Muscle layer of duodenum (tissue), 2 donors: ENCODE measurements around the gene TGM6.

Experiments used
- H3K27ac ChIP-seq: one replicate; pipeline ENCODE4 v1.7.0; 2013; ENCODE audit warnings: mild to moderate bottlenecking, low read length
- H3K27me3 ChIP-seq: one replicate; pipeline ENCODE4 v1.7.0; 2013; ENCODE audit warnings: low read depth, mild to moderate bottlenecking, control low read depth, low read length
- H3K36me3 ChIP-seq, 2 donors: one replicate each; pipeline ENCODE4 v1.7.0; 2013; ENCODE audit warnings: low read length in 2 of 2, control low read depth in 1 of 2, mild to moderate bottlenecking in 1 of 2; ENCODE audit not compliant: insufficient read depth in 2 of 2, control insufficient read depth in 1 of 2
- H3K4me1 ChIP-seq, 2 donors: one replicate each; pipeline ENCODE4 v1.7.0; 2013; ENCODE audit warnings: low read length in 2 of 2, mild to moderate bottlenecking in 2 of 2, control low read depth in 1 of 2, moderate library complexity in 1 of 2; ENCODE audit not compliant: insufficient read depth in 2 of 2, control insufficient read depth in 1 of 2
- H3K4me3 ChIP-seq, 2 donors: one replicate each; pipeline ENCODE4 v1.7.0; 2013; ENCODE audit warnings: low read length in 2 of 2, low read depth in 1 of 2, mild to moderate bottlenecking in 1 of 2
- H3K9me3 ChIP-seq, 2 donors: one replicate each; pipeline ENCODE4 v1.7.0; 2013; ENCODE audit warnings: low read length in 2 of 2, control low read depth in 1 of 2, mild to moderate bottlenecking in 1 of 2; ENCODE audit not compliant: control insufficient read depth in 1 of 2
- donor health status: healthy.

The TGM6 gene

GRCh38 chr20:2473516-2473915 lies 92.8 kb downstream of the TGM6 start:
- Histone ChIP-seq H3K27me3 (no peaks in the 10 kb centered on the region), H3K36me3 (no peaks in the 10 kb centered on the region), H3K4me3 (no peak overlapping the region), H3K9me3 (no peaks in the 10 kb centered on the region), H3K27ac (no peak overlapping the region), H3K4me1 (peaks cover 0 to 11% of the 10 kb centered on the region in 2 donors)

DNA sequence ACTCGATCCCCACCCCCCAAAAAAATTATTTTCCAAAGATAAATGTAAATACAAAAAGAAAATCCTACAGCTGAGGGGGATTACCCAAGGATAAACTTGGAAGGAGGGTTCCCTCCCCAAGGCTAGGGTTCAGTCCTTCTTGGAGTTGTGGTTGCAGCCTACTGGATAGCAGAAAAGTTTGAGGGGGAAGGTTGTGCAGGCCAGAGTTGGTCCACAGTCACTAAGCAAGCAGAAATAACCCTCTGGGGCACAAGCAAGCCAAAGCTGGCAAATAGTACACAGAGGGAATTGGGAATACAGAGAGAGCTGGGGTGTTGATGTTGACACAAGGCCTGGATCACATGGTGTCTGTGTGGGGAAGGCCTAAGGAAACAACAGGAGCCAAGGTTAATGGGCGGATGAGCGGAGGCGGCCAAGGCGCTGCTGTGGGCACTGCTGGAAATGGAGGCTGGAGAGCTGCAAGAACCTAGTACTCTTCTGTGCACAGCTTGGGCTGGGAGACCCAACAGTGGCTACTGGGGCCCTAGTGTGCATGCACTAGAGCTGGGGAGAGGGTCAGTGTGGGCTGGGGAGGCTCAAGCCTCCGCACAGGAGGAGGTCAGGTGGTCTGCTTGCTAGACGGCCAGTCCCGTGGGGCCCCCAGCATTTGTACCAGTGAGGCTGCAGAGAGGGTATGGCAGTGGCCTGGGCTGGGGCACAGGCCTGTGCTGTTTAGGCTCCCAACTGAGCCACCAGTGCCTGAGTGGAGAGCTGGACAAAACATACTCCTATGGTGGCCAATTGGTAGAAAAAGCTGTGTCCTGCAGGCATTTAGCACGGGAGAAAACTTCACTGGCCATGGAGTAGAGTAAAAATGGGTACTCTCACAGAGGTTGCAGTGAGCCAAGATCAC lies 95.4 kb downstream of the TGM6 start:
- no peak overlapping the region for H3K4me3 ChIP-seq
- no peaks in the 10 kb centered on the region for H3K4me1 ChIP-seq
- H3K27ac ChIP-seq, result no peak overlapping the region
- H3K27me3 ChIP-seq, result no peaks in the 10 kb centered on the region
- H3K36me3 ChIP-seq, result peaks cover 9 to 10% of the 10 kb centered on the region in 2 donors
- H3K9me3 ChIP-seq, result no peaks in the 10 kb centered on the region

- no peak overlapping the region for H3K4me3 ChIP-seq
- no peaks in the 10 kb centered on the region for H3K27me3 ChIP-seq
- H3K36me3 ChIP-seq, result peaks cover 10 to 15% of the 10 kb centered on the region in 2 donors
- no peaks in the 10 kb centered on the region for H3K4me1 ChIP-seq
- H3K9me3 ChIP-seq, result no peaks in the 10 kb centered on the region
- no peak overlapping the region for H3K27ac ChIP-seq
Observed at GRCh38 chr20:2476742-2477615, 96.3 kb downstream of the TGM6 start.

DNA sequence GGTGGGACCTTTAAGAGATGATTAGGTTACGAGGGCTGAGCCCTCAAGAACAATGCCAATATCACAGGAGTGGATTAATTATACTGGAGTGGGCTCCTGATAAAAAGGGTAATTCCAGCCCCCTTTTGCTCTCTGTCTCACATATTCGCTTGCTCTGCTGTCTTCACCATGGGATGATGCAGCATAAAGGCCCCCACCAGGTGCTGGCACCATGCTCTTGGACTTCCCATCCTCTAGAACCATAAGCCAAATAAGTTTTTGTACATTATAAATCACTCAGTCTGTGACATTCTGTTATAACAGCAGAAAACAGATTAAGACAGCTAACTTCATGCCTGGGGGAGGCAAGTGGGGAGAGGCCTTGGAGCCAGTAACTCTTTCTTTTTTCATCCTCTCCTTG lies 99.7 kb downstream of the TGM6 start:
- no peaks in the 10 kb centered on the region for H3K27me3 ChIP-seq
- H3K9me3 ChIP-seq, result no peaks in the 10 kb centered on the region
- no peaks in the 10 kb centered on the region for H3K4me1 ChIP-seq
- no peak overlapping the region for H3K27ac ChIP-seq
- no peak overlapping the region for H3K4me3 ChIP-seq
- peaks cover 38 to 45% of the 10 kb centered on the region in 2 donors for H3K36me3 ChIP-seq
